Raji (cell line): ENCODE data around the gene FTH1.

ENCODE experiments used
- POLR2A ChIP-seq: IDR thresholded peaks from 2 replicates; pipeline ENCODE4 v1.6.1; 2011; ENCODE audit warnings: low read depth, low read length, control low read depth; ENCODE audit not compliant: insufficient read depth

The FTH1 gene

DNA sequence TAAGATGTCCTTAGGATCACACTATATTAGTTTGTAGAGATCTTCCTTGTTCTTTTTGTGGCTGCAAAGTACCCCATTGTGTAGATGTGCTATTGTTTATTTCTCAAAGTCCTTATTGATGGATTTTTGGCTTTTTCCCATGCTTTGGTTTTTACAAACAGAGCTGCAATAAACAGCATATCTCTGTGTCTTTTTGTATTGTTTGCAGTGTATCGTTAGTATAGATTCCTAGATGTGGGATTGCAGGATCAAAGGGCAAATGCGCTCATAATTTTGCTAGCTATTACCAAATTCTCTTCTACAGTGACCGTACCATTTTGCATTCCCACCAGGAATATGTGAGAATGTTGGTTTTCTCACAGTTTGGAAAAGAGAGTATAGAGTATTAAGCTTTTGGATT, 27.5 kb upstream of the FTH1 start:
- no peak for TF ChIP-seq POLR2A

DNA sequence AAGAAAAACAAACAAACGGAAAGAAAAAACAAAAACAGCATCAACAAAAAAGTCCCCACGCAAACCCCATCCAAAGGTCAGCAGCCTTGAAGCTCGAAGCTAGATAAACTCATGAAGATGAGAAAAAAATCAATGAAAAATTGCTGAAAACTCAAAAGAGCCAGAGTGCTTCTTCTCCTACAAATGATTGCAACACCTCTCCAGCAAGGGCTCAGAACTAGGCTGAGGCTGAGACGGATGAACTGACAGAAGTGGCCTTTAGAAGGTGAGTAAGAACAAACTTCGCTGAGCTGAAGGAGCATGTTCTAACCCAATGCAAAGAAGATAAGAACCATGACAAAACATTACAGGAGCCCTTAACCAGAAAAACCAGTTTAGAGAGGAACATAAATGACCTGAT, 18.4 kb upstream of the FTH1 start:
- TF ChIP-seq POLR2A = no peak

DNA sequence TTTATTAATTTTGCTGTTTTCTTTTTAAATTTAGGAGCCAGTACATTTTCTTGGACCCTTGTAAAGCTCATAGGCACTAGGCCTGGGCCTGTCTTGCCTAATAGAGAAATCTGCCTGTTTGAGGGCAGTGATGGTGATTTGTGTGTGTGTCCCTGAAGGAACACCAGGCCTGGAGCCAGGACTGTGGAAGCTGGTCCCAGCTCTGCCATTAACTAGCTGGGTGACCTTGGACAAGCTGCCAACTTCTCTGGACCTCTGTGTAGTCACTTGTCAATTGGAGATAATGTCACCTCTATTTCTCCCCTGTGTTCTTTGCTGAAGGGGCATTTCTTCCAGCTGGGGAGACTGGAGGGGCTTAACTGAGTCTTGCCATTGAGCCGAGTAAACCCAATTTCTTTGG, 16.0 kb upstream of the FTH1 start:
- TF ChIP-seq POLR2A = no peak

DNA sequence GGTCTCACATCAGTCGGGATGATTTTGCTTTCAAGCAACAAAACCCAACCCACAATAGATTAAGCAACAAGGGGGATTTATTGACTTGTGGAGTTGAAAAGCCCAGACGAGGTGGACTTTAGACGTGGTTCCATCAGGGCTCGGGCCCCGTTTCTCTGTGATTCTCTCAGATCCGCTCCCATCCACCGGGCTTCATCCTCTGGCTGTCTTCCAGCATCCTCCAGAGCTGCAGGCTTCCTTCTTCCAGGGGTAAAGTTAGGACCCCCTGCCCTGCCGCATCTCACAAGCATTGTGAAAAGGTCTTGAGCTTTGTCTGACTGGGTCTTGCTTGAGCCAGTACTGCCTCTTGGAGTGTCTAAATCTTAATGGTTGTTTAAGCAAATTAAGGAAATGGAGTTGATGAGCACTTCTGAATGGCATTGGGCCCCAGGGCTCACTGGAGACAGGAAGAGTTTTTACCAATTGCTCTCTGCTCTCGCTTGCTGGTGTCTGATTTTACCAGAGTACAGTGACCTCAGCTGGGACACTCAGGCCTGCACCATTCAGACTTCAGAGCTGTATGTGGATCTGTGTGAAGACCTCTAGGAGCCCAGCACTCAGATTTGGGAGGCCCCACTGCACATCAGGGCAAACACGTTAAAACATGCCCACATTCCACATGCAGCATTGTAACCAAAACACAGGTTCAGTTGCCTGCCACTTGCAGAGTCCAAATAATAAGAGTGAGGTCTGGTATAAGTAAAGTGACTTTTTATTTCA, 13.5 kb upstream of the FTH1 start:
- TF ChIP-seq POLR2A = no peak

DNA sequence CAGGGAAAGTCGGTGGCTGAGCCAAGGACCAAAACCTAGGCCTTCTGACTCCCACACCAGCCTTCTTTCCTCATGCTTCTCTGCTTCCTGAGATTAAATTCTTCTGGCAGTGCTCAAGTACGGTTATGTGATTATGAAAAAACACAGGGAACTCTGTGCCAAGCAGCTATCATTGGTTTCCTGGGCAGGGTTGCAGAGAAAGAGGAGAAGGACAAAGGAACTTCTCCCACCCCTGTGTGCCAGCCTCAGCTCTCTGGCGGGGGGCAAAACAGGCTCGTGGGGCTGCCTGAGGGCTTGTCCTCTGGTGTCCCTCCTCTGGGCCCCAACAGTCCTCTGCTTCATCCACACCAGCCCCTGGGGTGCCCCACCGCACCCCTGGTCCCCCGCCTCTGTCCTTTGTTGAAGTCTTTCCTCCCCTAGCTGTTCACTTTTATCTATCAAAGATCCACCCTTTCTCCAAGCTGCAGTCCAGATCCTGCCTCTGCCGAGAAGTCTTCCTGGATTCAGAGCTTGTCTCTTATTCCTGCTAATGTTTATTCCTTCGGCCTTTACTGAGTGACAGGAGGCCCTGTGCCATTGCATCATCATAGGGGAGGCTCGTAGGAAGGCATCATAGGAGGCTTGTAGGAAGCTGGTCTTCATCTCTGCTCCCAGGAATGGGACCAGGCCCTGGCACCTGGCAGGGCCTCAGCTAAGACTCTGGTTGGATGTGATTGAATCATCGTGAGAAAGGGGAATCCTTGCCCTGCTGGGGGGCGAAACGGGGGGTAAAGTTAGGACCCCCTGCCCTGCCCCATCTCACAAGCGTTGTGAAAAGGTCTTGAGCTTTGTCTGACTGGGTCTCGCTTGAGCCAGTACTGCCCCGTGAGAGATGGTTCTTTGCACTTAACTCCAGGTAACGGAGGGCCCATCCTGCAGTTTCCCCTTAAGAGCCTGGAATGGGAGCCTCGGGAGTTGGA, 11.5 kb upstream of the FTH1 start:
- TF ChIP-seq POLR2A = no peak

DNA sequence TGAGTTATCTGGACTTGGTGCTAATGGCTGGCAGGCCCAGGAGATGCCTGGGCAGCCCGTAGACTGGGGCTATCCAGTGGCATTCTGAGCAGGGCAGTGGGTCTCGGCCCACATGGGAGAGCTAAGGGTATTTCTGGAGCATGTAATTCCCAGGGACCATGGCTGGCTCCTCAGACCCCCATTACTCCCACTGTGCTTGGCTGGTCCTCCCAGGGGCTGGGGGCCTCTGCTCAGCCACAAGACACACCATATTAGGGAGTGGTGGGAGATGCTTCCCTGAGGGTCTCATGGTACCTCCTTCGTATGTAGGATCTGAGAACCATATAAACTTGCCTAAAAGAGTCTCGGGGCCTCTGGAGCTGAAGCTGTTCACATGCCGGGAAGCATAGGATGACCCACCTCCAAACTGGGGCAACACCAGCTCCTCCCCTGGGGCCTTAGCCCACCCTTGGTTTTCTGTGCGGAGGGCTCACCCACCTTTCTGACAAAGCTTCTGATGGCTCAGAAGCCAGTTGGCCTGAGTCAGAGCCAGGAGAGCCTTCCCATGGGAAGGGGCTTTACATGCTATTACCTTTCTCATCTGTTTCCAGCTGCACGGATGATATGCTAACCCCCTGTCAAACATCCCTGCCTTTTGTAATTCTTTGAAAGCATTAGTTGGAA, 9.5 kb upstream of the FTH1 start:
- no peak for TF ChIP-seq POLR2A

DNA sequence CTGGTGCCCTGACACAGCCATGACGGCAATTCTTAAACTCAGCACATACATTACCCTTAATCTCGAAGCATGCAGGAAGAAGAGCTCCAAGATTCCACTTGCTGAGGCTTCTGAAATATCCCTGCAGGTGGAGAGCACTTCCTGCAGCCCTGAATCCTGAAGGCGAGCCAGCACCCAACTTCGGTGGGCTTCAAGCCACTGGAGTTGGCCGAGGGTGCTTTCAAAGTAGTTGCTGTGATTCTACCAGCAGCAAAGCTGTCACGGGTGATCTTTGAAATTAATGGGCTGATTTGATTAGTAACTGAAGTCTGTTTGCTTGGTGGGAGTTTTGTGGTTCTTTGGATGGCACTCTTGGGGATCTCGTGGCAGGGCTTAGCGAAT, 9.0 kb upstream of the FTH1 start:
- TF ChIP-seq POLR2A = no peak

DNA sequence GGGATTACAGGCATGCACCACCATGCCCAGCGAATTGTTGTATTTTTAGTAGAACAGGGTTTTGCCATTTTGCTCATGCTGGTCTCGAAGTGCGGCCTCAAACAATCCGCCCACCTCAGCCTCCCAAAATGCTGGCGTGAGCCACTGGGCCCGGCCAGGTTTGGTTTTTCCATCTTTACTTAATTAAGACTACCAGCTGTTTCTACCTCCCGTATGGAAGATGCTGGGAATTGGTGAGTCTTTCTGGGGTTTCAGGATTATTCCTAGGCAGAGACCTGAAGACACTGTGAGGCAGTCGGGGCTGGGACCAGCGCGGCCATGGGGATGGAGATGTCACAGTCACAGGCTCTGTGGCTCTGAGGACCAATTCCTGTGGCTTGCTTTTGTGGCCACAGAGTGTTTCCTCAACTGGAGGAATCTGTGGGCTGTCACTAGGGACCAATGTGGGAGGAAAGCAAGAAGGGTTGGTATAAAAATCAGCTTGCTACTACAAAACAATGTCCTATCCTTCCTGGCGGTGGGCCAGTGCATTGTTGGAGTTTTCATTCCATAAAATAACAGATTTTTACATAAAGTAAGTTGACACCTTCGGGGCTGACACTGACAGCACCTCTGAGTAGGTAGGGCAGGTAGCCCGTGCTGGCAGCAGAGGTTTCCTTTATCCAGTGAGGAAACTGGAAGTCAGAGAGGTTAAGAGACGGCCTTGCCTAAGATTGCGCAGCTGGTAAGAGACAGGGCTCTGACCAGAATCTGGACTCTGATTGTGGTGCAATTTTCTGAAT, 8.4 kb upstream of the FTH1 start:
- no peak for TF ChIP-seq POLR2A

DNA sequence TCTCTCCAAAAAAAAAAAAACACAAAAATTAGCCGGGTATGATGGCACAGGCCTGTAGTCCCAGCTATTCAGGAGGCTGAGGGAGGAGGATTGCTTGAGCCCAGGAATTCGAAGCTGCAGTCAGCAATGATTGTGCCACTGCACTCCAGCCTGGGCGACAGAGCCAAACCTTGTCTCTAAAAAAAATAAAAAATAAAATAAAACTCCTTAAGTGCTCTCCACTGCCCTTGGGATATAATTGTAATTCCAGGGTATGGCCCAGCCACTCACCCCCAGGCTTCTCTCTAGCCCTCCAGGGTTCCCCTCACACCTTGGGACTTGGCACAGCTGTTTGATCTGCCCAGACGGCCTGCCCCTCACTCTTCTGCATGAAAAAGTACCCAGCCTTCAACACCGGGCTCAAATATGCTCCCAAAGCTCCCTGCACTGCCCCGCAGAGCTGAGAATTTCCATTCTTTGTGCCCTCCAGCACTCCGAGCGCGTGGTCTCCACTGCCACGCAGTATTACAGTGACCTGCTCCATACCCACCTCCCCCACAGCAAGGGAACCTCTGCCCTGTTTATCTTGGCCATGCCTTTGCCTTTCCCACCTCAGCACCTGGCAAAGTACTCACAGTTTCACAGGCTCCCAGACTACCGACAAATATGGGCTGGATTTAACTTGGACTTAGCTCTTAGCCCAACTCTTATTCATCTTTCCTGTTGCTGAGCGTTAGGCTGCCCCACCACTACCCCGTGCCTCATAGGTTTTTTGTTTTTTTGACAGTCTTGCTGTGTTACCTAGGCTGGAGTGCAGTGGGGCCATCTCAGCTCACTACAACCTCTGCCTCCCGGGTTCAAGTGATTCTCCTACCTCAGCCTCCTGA, 7.6 kb upstream of the FTH1 start:
- TF ChIP-seq POLR2A = no peak

DNA sequence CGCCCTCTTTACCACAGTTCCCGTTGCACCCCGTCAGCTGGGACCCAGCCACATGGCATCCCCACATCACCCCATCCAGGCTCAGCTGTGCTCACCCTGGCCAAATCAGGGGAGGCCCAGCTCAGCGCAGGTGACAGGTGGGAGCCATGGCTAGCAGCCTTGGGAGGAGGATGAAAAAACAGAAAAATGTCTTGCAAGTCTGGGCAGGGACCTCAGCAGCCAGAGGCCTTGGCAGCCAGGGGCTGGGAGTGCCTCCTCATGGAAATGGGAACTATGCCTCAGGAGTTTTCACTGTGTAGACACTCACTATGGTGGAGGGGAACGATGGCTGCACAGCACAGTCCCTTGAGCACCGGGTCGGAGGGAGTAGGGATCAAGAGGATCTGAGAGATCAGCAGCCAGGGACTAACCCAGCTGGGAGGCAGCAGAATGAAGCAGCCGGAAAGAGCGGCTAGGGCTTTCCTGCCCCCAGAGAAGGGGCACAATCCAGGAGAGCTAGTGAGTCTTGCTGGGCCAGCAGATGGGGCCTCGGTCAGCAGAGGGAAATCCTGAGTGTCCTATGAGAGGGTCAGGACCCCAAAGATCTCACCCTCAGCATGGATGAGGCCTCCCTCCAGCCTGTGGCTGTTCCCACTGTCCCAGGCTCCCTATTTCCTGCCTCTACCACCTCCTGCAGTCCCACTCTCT, 6.2 kb upstream of the FTH1 start:
- TF ChIP-seq POLR2A = no peak

DNA sequence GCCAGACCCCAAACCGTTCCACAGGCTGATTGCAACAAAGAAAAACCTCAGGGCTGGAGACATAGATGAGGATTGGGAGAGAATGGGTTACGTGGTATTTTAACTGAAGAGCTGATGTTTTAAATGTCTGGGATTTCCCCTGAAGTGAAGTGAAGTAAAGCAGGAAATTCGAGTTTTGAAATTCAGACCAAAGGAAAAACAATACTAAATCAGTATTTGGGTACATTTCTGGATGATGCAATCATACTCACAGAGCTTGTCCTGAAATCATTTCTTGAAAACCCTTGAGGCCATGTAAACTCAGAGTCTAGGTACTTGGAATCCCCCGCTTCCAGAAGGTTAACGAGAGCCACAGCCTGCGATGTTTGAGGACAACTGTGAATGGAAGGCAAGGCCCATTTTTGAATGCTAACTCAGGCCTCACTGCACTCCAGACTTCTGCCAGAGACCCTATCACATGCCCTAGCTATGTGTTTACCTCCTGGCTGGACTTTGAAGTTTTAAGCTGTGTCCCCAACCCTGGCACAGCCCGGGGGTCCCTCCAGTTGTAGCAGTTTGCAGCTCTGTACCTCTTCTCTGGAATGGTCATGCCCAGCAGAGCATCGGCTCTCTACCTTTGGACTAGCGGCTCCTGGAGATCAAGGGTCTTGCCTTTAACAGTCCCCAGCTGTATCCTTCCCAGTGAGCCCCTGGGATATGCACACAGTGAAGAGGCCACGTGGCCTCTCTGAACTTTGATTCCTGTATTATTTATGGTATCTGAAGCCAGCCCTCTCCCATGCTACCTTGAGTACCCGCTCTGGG, 5.4 kb upstream of the FTH1 start:
- TF ChIP-seq POLR2A = no peak

DNA sequence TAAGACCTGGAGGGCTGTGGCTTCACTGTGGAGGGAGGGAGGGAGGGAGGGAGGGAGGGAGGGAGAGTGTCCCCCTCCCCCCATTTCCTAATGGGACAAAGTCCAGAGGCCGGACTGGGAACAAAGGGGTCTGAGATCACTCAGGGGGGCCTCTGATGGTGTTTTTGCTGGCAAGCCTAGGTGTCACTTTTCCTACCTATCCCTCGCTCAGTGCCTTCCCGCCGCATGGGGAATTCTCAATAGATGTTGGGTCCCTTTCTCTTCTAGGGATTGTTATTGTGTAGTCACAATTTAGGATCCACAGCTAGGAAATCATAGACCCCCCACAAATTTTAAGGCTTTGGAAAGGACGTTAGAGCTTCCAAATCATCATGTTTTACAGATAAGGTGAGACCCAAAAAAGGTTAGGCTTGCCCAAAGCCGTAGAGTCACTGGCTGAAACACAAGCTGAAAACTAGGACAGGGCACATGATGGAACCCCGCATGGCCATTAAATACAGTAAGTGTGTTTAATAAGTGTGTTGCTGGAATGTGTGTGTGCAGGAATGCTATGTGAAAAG, 4.8 kb upstream of the FTH1 start:
- no peak for TF ChIP-seq POLR2A

DNA sequence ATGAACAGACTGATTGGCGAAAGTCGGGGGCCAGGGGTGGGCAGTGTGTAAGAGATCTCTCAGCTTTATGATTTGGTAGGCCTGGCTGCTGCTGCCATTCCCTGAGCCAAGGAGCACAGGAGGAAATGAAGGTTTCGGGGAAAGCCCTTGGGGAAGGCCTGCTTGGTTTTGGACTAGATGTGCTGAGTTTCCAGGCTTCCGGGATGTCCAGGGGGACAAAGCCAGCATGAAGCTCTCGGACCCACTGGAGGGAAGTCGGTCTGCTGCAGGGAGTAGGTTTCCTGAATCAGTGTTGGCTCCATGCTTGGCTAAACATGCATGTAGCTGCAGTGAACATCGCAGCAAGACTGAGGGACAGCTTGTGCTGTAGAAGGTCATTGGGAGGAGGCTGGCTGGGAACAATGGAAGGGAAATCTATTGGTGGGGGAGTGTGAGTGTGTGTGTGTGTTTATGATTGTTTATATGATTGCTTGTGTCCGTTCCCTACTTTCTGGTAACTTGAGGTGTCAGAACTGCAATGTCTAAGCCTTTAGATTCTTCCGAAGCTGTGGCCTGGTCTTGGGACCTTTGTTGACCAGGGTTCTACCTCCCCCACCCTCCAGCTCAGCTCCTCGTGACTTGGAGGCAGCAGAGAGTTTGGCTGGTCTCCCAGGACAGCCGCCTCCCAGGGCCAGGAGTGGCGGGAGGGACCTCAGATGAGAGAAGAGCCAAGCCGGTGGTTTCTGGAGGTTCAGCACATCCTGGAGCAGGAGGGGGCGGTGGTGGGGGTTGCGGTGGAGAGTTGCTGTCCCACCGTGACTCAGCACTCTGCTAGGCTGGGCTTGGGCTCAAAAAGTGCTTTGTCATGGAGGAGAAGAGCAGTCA, 4.0 kb upstream of the FTH1 start:
- no peak for TF ChIP-seq POLR2A
